H9 (cell line): ENCODE data around the gene SLC2A9. TPM values are rescaled to one million over a fixed set of nuclear protein-coding genes. Genes with fewer than 3 reads are reported as not detected.
A peak's percentile ranks its signal among the peaks of the same experiment; 100 is the strongest.

Experiments used
- DNase-seq: peaks from one replicate; pipeline ENCODE4 v3.0.0-alpha.2; 2017
- H2AFZ ChIP-seq: one replicate; pipeline ENCODE4 v1.6.1; 2013; ENCODE audit warnings: mild to moderate bottlenecking, low read length, control low read depth, moderate library complexity
- H2AK5ac ChIP-seq: 2 replicates; pipeline ENCODE4 v1.6.1; 2013; ENCODE audit warnings: low read length, control low read depth, mixed read lengths; ENCODE audit not compliant: insufficient read length
- H2BK120ac ChIP-seq: one replicate; pipeline ENCODE4 v1.6.1; 2013; ENCODE audit warnings: low read depth, mild to moderate bottlenecking, low read length, control low read depth, inconsistent platforms; ENCODE audit not compliant: poor library complexity, severe bottlenecking
- H2BK12ac ChIP-seq: 2 replicates; pipeline ENCODE4 v1.6.1; 2013; ENCODE audit warnings: low read length, control low read depth, mixed read lengths, low read depth; ENCODE audit not compliant: insufficient read length
- H2BK15ac ChIP-seq: 2 replicates; pipeline ENCODE4 v1.6.1; 2013; ENCODE audit warnings: low read depth, low read length, control low read depth
- H2BK20ac ChIP-seq: one replicate; pipeline ENCODE4 v1.6.1; 2013; ENCODE audit warnings: low read depth, mild to moderate bottlenecking, low read length, control low read depth, inconsistent platforms; ENCODE audit not compliant: poor library complexity, severe bottlenecking
- H2BK5ac ChIP-seq: 2 replicates; pipeline ENCODE4 v1.6.1; 2013; ENCODE audit warnings: low read length, control low read depth, mixed read lengths; ENCODE audit not compliant: insufficient read length
- H3K14ac ChIP-seq: 2 replicates; pipeline ENCODE4 v1.6.1; 2013; ENCODE audit warnings: low read length, control low read depth; ENCODE audit not compliant: insufficient read depth
- H3K18ac ChIP-seq: 2 replicates; pipeline ENCODE4 v1.6.1; 2013; ENCODE audit warnings: low read depth, mild to moderate bottlenecking, mixed read lengths, low read length, control low read depth; ENCODE audit not compliant: insufficient read length
- H3K23ac ChIP-seq: 2 replicates; pipeline ENCODE4 v1.6.1; 2013; ENCODE audit warnings: low read length, control low read depth, mixed read lengths, low read depth; ENCODE audit not compliant: insufficient read length
- H3K23me2 ChIP-seq: 2 replicates; pipeline ENCODE4 v1.6.1; 2013; ENCODE audit warnings: low read depth, mild to moderate bottlenecking, mixed read lengths, low read length, control low read depth; ENCODE audit not compliant: insufficient read length, poor library complexity, severe bottlenecking
- H3K27ac ChIP-seq: 2 replicates; pipeline ENCODE4 v1.5.1; 2013; ENCODE audit warnings: low read length, control low read depth, mixed read lengths, low read depth; ENCODE audit not compliant: insufficient read length
- H3K27me3 ChIP-seq: 2 replicates; pipeline ENCODE4 v1.6.1; 2013; ENCODE audit warnings: low read length, control low read depth, inconsistent platforms; ENCODE audit not compliant: insufficient read depth
- H3K4ac ChIP-seq: 2 replicates; pipeline ENCODE4 v1.6.1; 2013; ENCODE audit warnings: low read depth, mild to moderate bottlenecking, control low read depth, inconsistent platforms, low read length, moderate library complexity
- H3K4me1 ChIP-seq: 2 replicates; pipeline ENCODE4 v1.6.1; 2013; ENCODE audit warnings: low read length, control low read depth, inconsistent platforms; ENCODE audit not compliant: insufficient read depth
- H3K4me2 ChIP-seq: 2 replicates; pipeline ENCODE4 v1.6.1; 2013; ENCODE audit warnings: low read length, control low read depth, mixed read lengths; ENCODE audit not compliant: insufficient read length, insufficient read depth
- H3K56ac ChIP-seq: 2 replicates; pipeline ENCODE4 v1.6.1; 2013; ENCODE audit warnings: low read depth, mild to moderate bottlenecking, mixed read lengths, low read length, control low read depth; ENCODE audit not compliant: insufficient read length
- H3K79me1 ChIP-seq: 2 replicates; pipeline ENCODE4 v1.6.1; 2013; ENCODE audit warnings: low read depth, mild to moderate bottlenecking, moderate library complexity, low read length, control low read depth, inconsistent platforms; ENCODE audit not compliant: insufficient read depth, poor library complexity, severe bottlenecking
- H3K79me2 ChIP-seq: 2 replicates; pipeline ENCODE4 v1.6.1; 2013; ENCODE audit warnings: low read length, control low read depth, inconsistent platforms; ENCODE audit not compliant: insufficient read depth
- H3K9ac ChIP-seq: 2 replicates; pipeline ENCODE4 v1.6.1; 2013; ENCODE audit warnings: low read length, control low read depth, mixed read lengths; ENCODE audit not compliant: insufficient read length; ENCODE audit errors: extremely low read depth
- H3K9me3 ChIP-seq: one replicate; pipeline ENCODE4 v1.6.1; 2013; ENCODE audit warnings: low read depth, low read length, inconsistent platforms; ENCODE audit not compliant: control insufficient read depth
- H3T11ph ChIP-seq: one replicate; pipeline ENCODE4 v1.6.1; 2013; ENCODE audit warnings: mild to moderate bottlenecking, low read length, control low read depth, inconsistent platforms
- H4K20me1 ChIP-seq: one replicate; pipeline ENCODE4 v1.6.1; 2013; ENCODE audit not compliant: control insufficient read depth, insufficient read length, insufficient read depth
- H4K5ac ChIP-seq: 2 replicates; pipeline ENCODE4 v1.6.1; 2013; ENCODE audit warnings: low read depth, mild to moderate bottlenecking, mixed read lengths, low read length, control low read depth; ENCODE audit not compliant: insufficient read length
- H4K8ac ChIP-seq: replicated peaks from 2 replicates; pipeline ENCODE4 v1.6.1; 2013; ENCODE audit warnings: low read length, control low read depth, mixed read lengths, low read depth; ENCODE audit not compliant: insufficient read length
- H4K91ac ChIP-seq: 2 replicates; pipeline ENCODE4 v1.6.1; 2013; ENCODE audit warnings: low read depth, mild to moderate bottlenecking, moderate library complexity, mixed read lengths, low read length, control low read depth; ENCODE audit not compliant: insufficient read length
- H3K27ac Mint-ChIP-seq, 3 experiments: 2 replicates in 2 of 3; 3 replicates in 1 of 3; pipeline ENCODE4 v1.8.0; 2020 to 2021; ENCODE audit warnings: mixed read lengths in 3 of 3, mild to moderate bottlenecking in 1 of 3, moderate library complexity in 1 of 3
- H3K27me3 Mint-ChIP-seq: 2 replicates; pipeline ENCODE4 v1.8.0; 2021; ENCODE audit warnings: low read depth, mild to moderate bottlenecking, moderate library complexity, mixed read lengths
- H3K36me3 Mint-ChIP-seq, 3 experiments: 2 replicates in 2 of 3; 3 replicates in 1 of 3; pipeline ENCODE4 v1.8.0; 2020 to 2021; ENCODE audit warnings: low read depth in 3 of 3, mixed read lengths in 3 of 3; ENCODE audit not compliant: insufficient read depth in 1 of 3
- H3K4me1 Mint-ChIP-seq, 2 experiments: 2 replicates each; pipeline ENCODE4 v1.8.0; 2020; ENCODE audit warnings: mixed read lengths in 2 of 2
- H3K4me3 Mint-ChIP-seq, 2 experiments: 2 replicates in 1 of 2; 3 replicates in 1 of 2; pipeline ENCODE4 v1.8.0; 2020 to 2021; ENCODE audit warnings: mild to moderate bottlenecking in 2 of 2, mixed read lengths in 2 of 2, moderate library complexity in 1 of 2
- H3K9me3 Mint-ChIP-seq, 2 experiments: 2 replicates in 1 of 2; 3 replicates in 1 of 2; pipeline ENCODE4 v1.8.0; 2020; ENCODE audit warnings: mild to moderate bottlenecking in 2 of 2, mixed read lengths in 2 of 2, moderate library complexity in 1 of 2
- WGBS: extraction: QIAGEN DNeasy Blood & Tissue Kit; methylation state at CpG from one replicate; pipeline ENCODE4 v1.1.7; 2013; ENCODE audit warnings: missing lambda C conversion rate, low lambda C conversion rate, mixed read lengths; ENCODE audit not compliant: insufficient read length; ENCODE audit errors: extremely low coverage; 5-methylcytosine and 5-hydroxymethylcytosine counted together
- total RNA-seq: library from RNA; stranded (reverse); gene quantifications from 2 replicates; pipeline ENCODE4 v1.2.1, GENCODE V29; 2021
- TF ChIP-seq, protein P1 (sequence below): fragments of 200-600 bp; sonication (generic); conservative IDR thresholded peaks from 3 replicates; pipeline ENCODE4 v1.8.0; 2021; ENCODE audit warnings: antibody characterized with exemption, mild to moderate bottlenecking

Gene SLC2A9
- total RNA-seq, 1 experiment from 2014 or later = 0.79 TPM

DNA sequence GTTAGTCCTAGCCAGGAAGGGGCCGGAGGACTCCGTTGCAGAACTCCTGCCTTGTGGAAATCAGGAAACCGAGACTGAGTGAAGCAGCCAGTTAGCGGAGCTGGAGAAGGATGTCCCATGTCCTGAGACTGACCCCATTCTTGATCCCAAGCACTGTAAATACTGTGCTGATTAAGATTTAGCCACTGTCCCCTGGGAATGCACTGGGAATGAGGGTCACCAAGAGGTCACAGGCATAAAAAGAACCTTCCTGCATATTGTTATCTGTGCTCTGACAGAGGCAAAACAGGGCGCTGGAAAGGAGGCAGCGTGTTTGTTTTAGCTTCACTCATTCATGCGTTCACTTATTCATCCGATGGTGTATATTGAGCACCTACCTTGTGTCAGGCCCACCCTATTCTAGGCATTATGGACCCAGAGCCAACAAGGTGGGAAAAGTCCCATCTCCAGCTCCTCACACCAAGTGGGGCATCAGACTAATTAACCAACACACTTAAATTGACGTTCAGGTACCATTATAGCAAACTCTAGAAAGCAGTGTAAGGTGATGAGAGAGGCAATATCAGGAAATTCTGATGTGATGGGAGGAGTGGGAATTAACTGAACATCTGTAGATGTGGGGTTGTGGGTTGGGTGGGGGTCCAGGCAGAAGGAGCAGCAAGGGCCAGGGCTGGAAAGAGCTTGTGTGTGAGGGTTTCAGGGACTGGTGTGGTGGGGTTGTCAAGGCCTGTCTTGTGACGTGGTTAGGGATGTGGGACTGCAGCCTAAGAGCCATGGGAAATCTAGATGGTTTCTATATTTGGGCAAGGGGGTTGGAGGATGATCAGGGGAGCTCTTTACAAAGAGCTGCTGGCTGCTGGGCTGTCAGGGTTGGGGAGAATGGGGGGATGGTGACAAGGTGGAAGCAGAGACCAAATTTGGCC is 10.6 kb upstream of the SLC2A9 start:
- peaks cover 6% of the 10 kb centered on the region for H3K27me3 Mint-ChIP-seq
- H3K79me1 ChIP-seq = no peaks in the 10 kb centered on the region
- H2BK12ac ChIP-seq = no peak overlapping the region
- no peak overlapping the region for H3K18ac ChIP-seq
- H3K14ac ChIP-seq = no peak overlapping the region
- no peak overlapping the region for H3K56ac ChIP-seq
- no peaks in the 10 kb centered on the region for H3K36me3 Mint-ChIP-seq
- H4K20me1 ChIP-seq = no peaks in the 10 kb centered on the region
- no peak overlapping the region for H2BK15ac ChIP-seq
- H3K27me3 ChIP-seq = no peaks in the 10 kb centered on the region
- H3K9me3 ChIP-seq = no peaks in the 10 kb centered on the region
- no peak overlapping the region for H2AK5ac ChIP-seq
- no peak overlapping the region for H2BK5ac ChIP-seq
- H3K4me3 Mint-ChIP-seq = no peak overlapping the region
- no peak overlapping the region for H4K91ac ChIP-seq
- no peak overlapping the region for H3K4me2 ChIP-seq
- no CpG with 5 or more reads among the region's 10 CpGs for WGBS
- H3K4me1 ChIP-seq = no peaks in the 10 kb centered on the region
- H3K27ac ChIP-seq = no peak overlapping the region
- no peak overlapping the region for H4K8ac ChIP-seq
- DNase-seq = peak; percentile 8
- H2AFZ ChIP-seq = no peak overlapping the region
- H3T11ph ChIP-seq = no peak overlapping the region
- no peak overlapping the region for H2BK120ac ChIP-seq
- H2BK20ac ChIP-seq = no peak overlapping the region
- TF ChIP-seq, protein P1, sequence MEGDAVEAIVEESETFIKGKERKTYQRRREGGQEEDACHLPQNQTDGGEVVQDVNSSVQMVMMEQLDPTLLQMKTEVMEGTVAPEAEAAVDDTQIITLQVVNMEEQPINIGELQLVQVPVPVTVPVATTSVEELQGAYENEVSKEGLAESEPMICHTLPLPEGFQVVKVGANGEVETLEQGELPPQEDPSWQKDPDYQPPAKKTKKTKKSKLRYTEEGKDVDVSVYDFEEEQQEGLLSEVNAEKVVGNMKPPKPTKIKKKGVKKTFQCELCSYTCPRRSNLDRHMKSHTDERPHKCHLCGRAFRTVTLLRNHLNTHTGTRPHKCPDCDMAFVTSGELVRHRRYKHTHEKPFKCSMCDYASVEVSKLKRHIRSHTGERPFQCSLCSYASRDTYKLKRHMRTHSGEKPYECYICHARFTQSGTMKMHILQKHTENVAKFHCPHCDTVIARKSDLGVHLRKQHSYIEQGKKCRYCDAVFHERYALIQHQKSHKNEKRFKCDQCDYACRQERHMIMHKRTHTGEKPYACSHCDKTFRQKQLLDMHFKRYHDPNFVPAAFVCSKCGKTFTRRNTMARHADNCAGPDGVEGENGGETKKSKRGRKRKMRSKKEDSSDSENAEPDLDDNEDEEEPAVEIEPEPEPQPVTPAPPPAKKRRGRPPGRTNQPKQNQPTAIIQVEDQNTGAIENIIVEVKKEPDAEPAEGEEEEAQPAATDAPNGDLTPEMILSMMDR = no peak
- H3K4ac ChIP-seq = no peak overlapping the region
- no peak overlapping the region for H3K23ac ChIP-seq
- H3K4me1 Mint-ChIP-seq = peaks cover 17 to 24% of the 10 kb centered on the region in 2 experiments
- H3K9me3 Mint-ChIP-seq = no peaks in the 10 kb centered on the region; a peak in 1 of 5 replicates
- no peak overlapping the region for H4K5ac ChIP-seq
- no peak overlapping the region for H3K27ac Mint-ChIP-seq
- no peaks in the 10 kb centered on the region for H3K23me2 ChIP-seq
- no peaks in the 10 kb centered on the region for H3K79me2 ChIP-seq
- H3K9ac ChIP-seq = no peak overlapping the region
